ENCODE measurements around the gene GATA6.

GRCh38 chr18:22226801-22227200, 57.4 kb downstream of the GATA6 start:
- TF ChIP-seq EZH2phosphoT487 (IDR thresholded peaks at IDR 0.05; ENCODE audit: insufficient read depth, low read depth) (no peak), EZH2 (IDR thresholded peaks at IDR 0.05; ENCODE audit: insufficient read depth, poor library complexity, severe bottlenecking) (no peak)

Data from GM23248 (cell line).